Spleen (tissue), 7 donors: Measurements from ENCODE around the gene RAB28.

Experiments used
- CTCF ChIP-seq, 11 experiments: fragments of 200-600 bp in 7 of 11; fragments of 450-650 bp in 4 of 11; sonication (generic) in 4 of 11; IDR thresholded peaks in 8 of 11; conservative IDR thresholded peaks in 3 of 11; 1 replicate in 7 of 11; 2 replicates in 4 of 11; pipeline versions ENCODE4 v1.4.0 to v1.8.0; 2016 to 2021; ENCODE audit warnings: antibody characterized with exemption in 11 of 11, inconsistent platforms in 4 of 11, mild to moderate bottlenecking in 1 of 11
- POLR2A ChIP-seq, 3 donors: fragments of 450-650 bp; IDR thresholded peaks; one replicate each; pipeline ENCODE4 v1.5.1; 2017; ENCODE audit warnings: antibody characterized with exemption in 3 of 3, mild to moderate bottlenecking in 1 of 3
- POLR2AphosphoS5 ChIP-seq, 3 donors: sonication (generic); formaldehyde crosslinking; IDR thresholded peaks; one replicate each; pipeline ENCODE4 v1.5.1; 2017; ENCODE audit warnings: antibody characterized with exemption in 3 of 3
- donor health status: DM: no; HTN: no; CAD: no; lungs with moderate emphysema.
- donor health status: DM: no; HTN: no; CAD: no.
- donor health status: DM: no; HTN: no; CAD: no.

- TF ChIP-seq CTCF (IDR thresholded peaks at IDR 0.05 in 8 of 11, conservative IDR thresholded peaks at IDR 0.05 in 3 of 11) (no peak), POLR2AphosphoS5 (IDR thresholded peaks at IDR 0.05) (no peak), POLR2A (IDR thresholded peaks at IDR 0.05) (no peak)
Observed at GRCh38 chr4:13441506-13441905, 42.6 kb downstream of the RAB28 start.
